Uterus (tissue), 2 donors: ENCODE data around the gene ABCA1.

ENCODE experiments used
- CTCF ChIP-seq, 4 experiments: fragments of 200-600 bp in 2 of 4; fragments of 450-650 bp in 2 of 4; sonication (generic) in 2 of 4; IDR thresholded peaks; one replicate each; pipeline ENCODE4 v1.5.1; 2016 to 2019; ENCODE audit warnings: antibody characterized with exemption in 4 of 4, mild to moderate bottlenecking in 2 of 4, moderate library complexity in 1 of 4
- POLR2A ChIP-seq, 2 donors: fragments of 450-650 bp; IDR thresholded peaks; one replicate each; pipeline ENCODE4 v1.6.1; 2016; ENCODE audit warnings: antibody characterized with exemption in 2 of 2, mild to moderate bottlenecking in 1 of 2, moderate library complexity in 1 of 2

- TF ChIP-seq POLR2A (IDR thresholded peaks at IDR 0.05) (no peak), CTCF (IDR thresholded peaks at IDR 0.05) (no peak)
Measured at GRCh38 chr9:104775976-104776375, 152.0 kb downstream of the ABCA1 start.
